GM23338 (cell line): ENCODE data around the gene DGKD. TPM values are rescaled to one million over a fixed set of nuclear protein-coding genes. Genes with fewer than 3 reads are reported as not detected.

Source experiments
- ATAC-seq: fragments of 200-7000 bp; cut with Tn5 transposase; 3 replicates; pipeline ENCODE4 v1.9.1; 2020
- DNase-seq: peaks from one replicate; pipeline ENCODE4 v3.0.0-alpha.2; 2015; ENCODE audit warnings: low spot score
- H2AFZ ChIP-seq: fragments of 200-600 bp; sonication (generic); 2 replicates; pipeline ENCODE4 v1.8.0; 2016; ENCODE audit warnings: antibody characterized with exemption, mild to moderate bottlenecking, moderate library complexity
- H3F3A ChIP-seq: fragments of 200-600 bp; sonication (generic); replicated peaks from 2 replicates; pipeline ENCODE4 v1.8.0; 2017; ENCODE audit warnings: antibody characterized with exemption, mixed run types, low read depth
- H3K27ac ChIP-seq: fragments of 200-600 bp; sonication (generic); 2 replicates; pipeline ENCODE4 v1.6.1; 2016; ENCODE audit warnings: low read depth
- H3K27me3 ChIP-seq: fragments of 200-600 bp; sonication (generic); 2 replicates; pipeline ENCODE4 v1.8.0; 2016; ENCODE audit warnings: mild to moderate bottlenecking, mixed run types, moderate library complexity; ENCODE audit not compliant: insufficient read depth
- H3K36me3 ChIP-seq: fragments of 200-600 bp; sonication (generic); 2 replicates; pipeline ENCODE4 v1.8.0; 2016; ENCODE audit warnings: mild to moderate bottlenecking; ENCODE audit not compliant: insufficient read depth
- H3K4me1 ChIP-seq: fragments of 200-600 bp; sonication (generic); 2 replicates; pipeline ENCODE4 v1.8.0; 2016; ENCODE audit warnings: mild to moderate bottlenecking, moderate library complexity; ENCODE audit not compliant: insufficient read depth
- H3K4me2 ChIP-seq: fragments of 200-600 bp; sonication (generic); 2 replicates; pipeline ENCODE4 v1.7.1; 2017; ENCODE audit warnings: mixed run types
- H3K4me3 ChIP-seq: fragments of 200-600 bp; sonication (generic); 2 replicates; pipeline ENCODE4 v1.6.1; 2016; ENCODE audit warnings: mixed run types
- H3K79me2 ChIP-seq: fragments of 200-600 bp; sonication (generic); replicated peaks from 2 replicates; pipeline ENCODE4 v1.8.0; 2017; ENCODE audit warnings: mild to moderate bottlenecking; ENCODE audit not compliant: insufficient read depth
- H3K9me2 ChIP-seq: fragments of 200-600 bp; sonication (generic); 2 replicates; pipeline ENCODE4 v1.8.0; 2017; ENCODE audit not compliant: insufficient read depth
- H4K20me1 ChIP-seq: fragments of 200-600 bp; sonication (generic); replicated peaks from 2 replicates; pipeline ENCODE4 v1.8.0; 2017; ENCODE audit warnings: mild to moderate bottlenecking; ENCODE audit not compliant: insufficient read depth
- H3K27ac Mint-ChIP-seq: 2 replicates; pipeline ENCODE4 v1.8.0; 2020; ENCODE audit warnings: inconsistent platforms, mild to moderate bottlenecking, moderate library complexity, mixed read lengths
- H3K27me3 Mint-ChIP-seq: 3 replicates; pipeline ENCODE4 v1.8.0; 2022; ENCODE audit warnings: low read depth, mild to moderate bottlenecking, moderate library complexity, mixed read lengths, inconsistent platforms; ENCODE audit not compliant: insufficient read depth, poor library complexity
- H3K36me3 Mint-ChIP-seq: 3 replicates; pipeline ENCODE4 v1.8.0; 2021; ENCODE audit warnings: low read depth, mild to moderate bottlenecking, inconsistent platforms, moderate library complexity, mixed read lengths
- H3K4me1 Mint-ChIP-seq: 3 replicates; pipeline ENCODE4 v1.8.0; 2020; ENCODE audit warnings: mild to moderate bottlenecking, inconsistent platforms, mixed read lengths
- H3K4me3 Mint-ChIP-seq: 3 replicates; pipeline ENCODE4 v1.8.0; 2021; ENCODE audit warnings: moderate library complexity, mild to moderate bottlenecking, inconsistent platforms, mixed read lengths
- H3K9me3 Mint-ChIP-seq: 3 replicates; pipeline ENCODE4 v1.8.0; 2020; ENCODE audit warnings: moderate library complexity, mild to moderate bottlenecking, inconsistent platforms, mixed read lengths
- CREB1 ChIP-seq: fragments of 250-450 bp; sonication (Bioruptor Pico); IDR thresholded peaks from 2 replicates; pipeline ENCODE4 v1.5.0; 2020; ENCODE audit warnings: low read depth, mild to moderate bottlenecking, moderate library complexity
- EZH2 ChIP-seq: fragments of 200-600 bp; sonication (generic); IDR thresholded peaks from one replicate; pipeline ENCODE4 v1.8.0; 2017; ENCODE audit warnings: antibody characterized with exemption, mild to moderate bottlenecking, low read depth; ENCODE audit not compliant: unreplicated experiment
- EZH2phosphoT487 ChIP-seq: fragments of 200-600 bp; sonication (generic); IDR thresholded peaks from one replicate; pipeline ENCODE4 v1.8.1; 2018; ENCODE audit warnings: antibody characterized with exemption; ENCODE audit not compliant: unreplicated experiment
- JUNB ChIP-seq: IDR thresholded peaks from one replicate; pipeline ENCODE4 v1.6.1; 2016; ENCODE audit warnings: antibody characterized with exemption; ENCODE audit not compliant: unreplicated experiment
- NANOG ChIP-seq: IDR thresholded peaks from 2 replicates; pipeline ENCODE4 v1.6.1; 2016; ENCODE audit warnings: antibody characterized with exemption, borderline replicate concordance
- POLR2AphosphoS5 ChIP-seq: IDR thresholded peaks from 2 replicates; pipeline ENCODE4 v1.6.1; 2016; ENCODE audit warnings: antibody characterized with exemption, low read depth
- REST ChIP-seq: IDR thresholded peaks from one replicate; pipeline ENCODE4 v1.6.1; 2018; ENCODE audit warnings: antibody characterized with exemption; ENCODE audit not compliant: unreplicated experiment
- STAT1 ChIP-seq: IDR thresholded peaks from one replicate; pipeline ENCODE4 v1.6.1; 2016; ENCODE audit warnings: antibody characterized with exemption; ENCODE audit not compliant: unreplicated experiment
- ZNF114 ChIP-seq: fragments of 250-450 bp; sonication (Bioruptor Pico); IDR thresholded peaks from 2 replicates; pipeline ENCODE4 v1.5.0; 2020; ENCODE audit warnings: mild to moderate bottlenecking, moderate library complexity
- ZNF331 ChIP-seq: fragments of 250-450 bp; sonication (Bioruptor Pico); IDR thresholded peaks from 2 replicates; pipeline ENCODE4 v1.5.0; 2020; ENCODE audit warnings: low read depth, mild to moderate bottlenecking, moderate library complexity
- polyA plus RNA-seq: library from polyadenylated mRNA; unstranded; fragments of >200 nt; fragmentation: Nextera tagmentation; extraction: Ambion mirVana; gene quantifications from 2 replicates; pipeline ENCODE4 v1.2.1, GENCODE V29; 2016
- total RNA-seq: library from RNA; depleted of rRNA; stranded (reverse); fragments of >200 nt; shearing (Covaris generic); gene quantifications from 2 replicates; pipeline ENCODE4 v1.2.3, GENCODE V29; 2014
- TF ChIP-seq, protein P1 (sequence below): fragments of 250-450 bp; sonication (Bioruptor Pico); IDR thresholded peaks from 2 replicates; pipeline ENCODE4 v1.5.0; 2020; ENCODE audit warnings: mild to moderate bottlenecking, moderate library complexity
- TF ChIP-seq, protein P2 (sequence below): IDR thresholded peaks from 2 replicates; pipeline ENCODE4 v1.6.1; 2016; ENCODE audit warnings: antibody characterized with exemption
- TF ChIP-seq, protein P3 (sequence below), 2 experiments: fragments of 200-600 bp in 1 of 2; sonication (generic) in 1 of 2; conservative IDR thresholded peaks; 2 replicates each; pipeline versions ENCODE4 v1.5.1 to v1.6.1; 2016 to 2017; ENCODE audit warnings: antibody characterized with exemption in 2 of 2, low read depth in 2 of 2, mild to moderate bottlenecking in 2 of 2, moderate library complexity in 1 of 2

DGKD gene
- total and polyA plus RNA-seq, 2 experiments from 2014 or later: 11.1 to 23.4 TPM

DNA sequence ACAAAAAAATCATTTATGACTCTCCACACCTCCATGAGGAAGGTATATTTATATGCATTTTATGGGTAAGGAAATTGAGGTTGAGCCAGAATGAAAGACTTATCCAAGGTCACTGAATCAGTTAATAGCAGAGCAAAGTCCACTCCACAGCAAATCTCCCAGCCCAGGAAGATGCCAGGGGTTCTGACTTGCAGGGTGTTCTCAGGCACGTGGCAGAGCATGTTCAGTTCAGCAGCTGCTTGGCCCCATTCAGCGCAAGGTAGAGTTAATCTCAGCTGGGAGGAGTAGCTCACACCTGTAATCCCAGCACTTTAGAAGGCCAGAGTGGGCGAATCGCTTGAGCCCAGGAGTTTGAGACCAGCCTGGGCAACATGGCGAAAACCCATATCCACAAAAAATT, 17.8 kb upstream of the DGKD start:
- ATAC-seq (no peak), DNase-seq (no peak)
- Histone ChIP-seq H2AFZ (no peak overlapping the region), H3K9me2 (peaks cover 2% of the 10 kb centered on the region; the same call in 1 of the 2 replicates), H3F3A (no peaks in the 10 kb centered on the region), H3K4me1 (no peaks in the 10 kb centered on the region), H3K36me3 (no peaks in the 10 kb centered on the region), H3K4me2 (no peak overlapping the region), H3K79me2 (no peaks in the 10 kb centered on the region), H3K4me3 (no peak overlapping the region), H3K27ac (no peak overlapping the region), H4K20me1 (no peaks in the 10 kb centered on the region), H3K27me3 (no peaks in the 10 kb centered on the region)
- Mint-ChIP-seq H3K36me3 (no peaks in the 10 kb centered on the region), H3K9me3 (no peaks in the 10 kb centered on the region), H3K27me3 (peaks cover 6% of the 10 kb centered on the region), H3K4me1 (no peaks in the 10 kb centered on the region; the same call in 2 of the 3 replicates), H3K27ac (no peak overlapping the region), H3K4me3 (no peak overlapping the region)
- TF ChIP-seq EZH2 (no peak), JUNB (no peak), STAT1 (no peak), CREB1 (CRISPR knock-in tag) (no peak), REST (no peak), NANOG (no peak), EZH2phosphoT487 (no peak), ZNF331 (no peak), POLR2AphosphoS5 (no peak), ZNF114 (no peak)
- TF ChIP-seq, protein P1, sequence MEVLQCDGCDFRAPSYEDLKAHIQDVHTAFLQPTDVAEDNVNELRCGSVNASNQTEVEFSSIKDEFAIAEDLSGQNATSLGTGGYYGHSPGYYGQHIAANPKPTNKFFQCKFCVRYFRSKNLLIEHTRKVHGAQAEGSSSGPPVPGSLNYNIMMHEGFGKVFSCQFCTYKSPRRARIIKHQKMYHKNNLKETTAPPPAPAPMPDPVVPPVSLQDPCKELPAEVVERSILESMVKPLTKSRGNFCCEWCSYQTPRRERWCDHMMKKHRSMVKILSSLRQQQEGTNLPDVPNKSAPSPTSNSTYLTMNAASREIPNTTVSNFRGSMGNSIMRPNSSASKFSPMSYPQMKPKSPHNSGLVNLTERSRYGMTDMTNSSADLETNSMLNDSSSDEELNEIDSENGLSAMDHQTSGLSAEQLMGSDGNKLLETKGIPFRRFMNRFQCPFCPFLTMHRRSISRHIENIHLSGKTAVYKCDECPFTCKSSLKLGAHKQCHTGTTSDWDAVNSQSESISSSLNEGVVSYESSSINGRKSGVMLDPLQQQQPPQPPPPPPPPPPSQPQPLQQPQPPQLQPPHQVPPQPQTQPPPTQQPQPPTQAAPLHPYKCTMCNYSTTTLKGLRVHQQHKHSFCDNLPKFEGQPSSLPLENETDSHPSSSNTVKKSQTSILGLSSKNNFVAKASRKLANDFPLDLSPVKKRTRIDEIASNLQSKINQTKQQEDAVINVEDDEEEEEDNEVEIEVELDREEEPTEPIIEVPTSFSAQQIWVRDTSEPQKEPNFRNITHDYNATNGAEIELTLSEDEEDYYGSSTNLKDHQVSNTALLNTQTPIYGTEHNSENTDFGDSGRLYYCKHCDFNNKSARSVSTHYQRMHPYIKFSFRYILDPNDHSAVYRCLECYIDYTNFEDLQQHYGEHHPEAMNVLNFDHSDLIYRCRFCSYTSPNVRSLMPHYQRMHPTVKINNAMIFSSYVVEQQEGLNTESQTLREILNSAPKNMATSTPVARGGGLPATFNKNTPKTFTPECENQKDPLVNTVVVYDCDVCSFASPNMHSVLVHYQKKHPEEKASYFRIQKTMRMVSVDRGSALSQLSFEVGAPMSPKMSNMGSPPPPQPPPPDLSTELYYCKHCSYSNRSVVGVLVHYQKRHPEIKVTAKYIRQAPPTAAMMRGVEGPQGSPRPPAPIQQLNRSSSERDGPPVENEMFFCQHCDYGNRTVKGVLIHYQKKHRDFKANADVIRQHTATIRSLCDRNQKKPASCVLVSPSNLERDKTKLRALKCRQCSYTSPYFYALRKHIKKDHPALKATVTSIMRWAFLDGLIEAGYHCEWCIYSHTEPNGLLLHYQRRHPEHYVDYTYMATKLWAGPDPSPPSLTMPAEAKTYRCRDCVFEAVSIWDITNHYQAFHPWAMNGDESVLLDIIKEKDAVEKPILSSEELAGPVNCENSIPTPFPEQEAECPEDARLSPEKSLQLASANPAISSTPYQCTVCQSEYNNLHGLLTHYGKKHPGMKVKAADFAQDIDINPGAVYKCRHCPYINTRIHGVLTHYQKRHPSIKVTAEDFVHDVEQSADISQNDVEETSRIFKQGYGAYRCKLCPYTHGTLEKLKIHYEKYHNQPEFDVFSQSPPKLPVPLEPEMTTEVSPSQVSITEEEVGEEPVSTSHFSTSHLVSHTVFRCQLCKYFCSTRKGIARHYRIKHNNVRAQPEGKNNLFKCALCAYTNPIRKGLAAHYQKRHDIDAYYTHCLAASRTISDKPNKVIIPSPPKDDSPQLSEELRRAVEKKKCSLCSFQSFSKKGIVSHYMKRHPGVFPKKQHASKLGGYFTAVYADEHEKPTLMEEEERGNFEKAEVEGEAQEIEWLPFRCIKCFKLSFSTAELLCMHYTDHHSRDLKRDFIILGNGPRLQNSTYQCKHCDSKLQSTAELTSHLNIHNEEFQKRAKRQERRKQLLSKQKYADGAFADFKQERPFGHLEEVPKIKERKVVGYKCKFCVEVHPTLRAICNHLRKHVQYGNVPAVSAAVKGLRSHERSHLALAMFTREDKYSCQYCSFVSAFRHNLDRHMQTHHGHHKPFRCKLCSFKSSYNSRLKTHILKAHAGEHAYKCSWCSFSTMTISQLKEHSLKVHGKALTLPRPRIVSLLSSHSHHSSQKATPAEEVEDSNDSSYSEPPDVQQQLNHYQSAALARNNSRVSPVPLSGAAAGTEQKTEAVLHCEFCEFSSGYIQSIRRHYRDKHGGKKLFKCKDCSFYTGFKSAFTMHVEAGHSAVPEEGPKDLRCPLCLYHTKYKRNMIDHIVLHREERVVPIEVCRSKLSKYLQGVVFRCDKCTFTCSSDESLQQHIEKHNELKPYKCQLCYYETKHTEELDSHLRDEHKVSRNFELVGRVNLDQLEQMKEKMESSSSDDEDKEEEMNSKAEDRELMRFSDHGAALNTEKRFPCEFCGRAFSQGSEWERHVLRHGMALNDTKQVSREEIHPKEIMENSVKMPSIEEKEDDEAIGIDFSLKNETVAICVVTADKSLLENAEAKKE (CRISPR knock-in tag): no peak
- TF ChIP-seq, protein P2, sequence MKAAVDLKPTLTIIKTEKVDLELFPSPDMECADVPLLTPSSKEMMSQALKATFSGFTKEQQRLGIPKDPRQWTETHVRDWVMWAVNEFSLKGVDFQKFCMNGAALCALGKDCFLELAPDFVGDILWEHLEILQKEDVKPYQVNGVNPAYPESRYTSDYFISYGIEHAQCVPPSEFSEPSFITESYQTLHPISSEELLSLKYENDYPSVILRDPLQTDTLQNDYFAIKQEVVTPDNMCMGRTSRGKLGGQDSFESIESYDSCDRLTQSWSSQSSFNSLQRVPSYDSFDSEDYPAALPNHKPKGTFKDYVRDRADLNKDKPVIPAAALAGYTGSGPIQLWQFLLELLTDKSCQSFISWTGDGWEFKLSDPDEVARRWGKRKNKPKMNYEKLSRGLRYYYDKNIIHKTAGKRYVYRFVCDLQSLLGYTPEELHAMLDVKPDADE: no peak
- TF ChIP-seq, protein P3, sequence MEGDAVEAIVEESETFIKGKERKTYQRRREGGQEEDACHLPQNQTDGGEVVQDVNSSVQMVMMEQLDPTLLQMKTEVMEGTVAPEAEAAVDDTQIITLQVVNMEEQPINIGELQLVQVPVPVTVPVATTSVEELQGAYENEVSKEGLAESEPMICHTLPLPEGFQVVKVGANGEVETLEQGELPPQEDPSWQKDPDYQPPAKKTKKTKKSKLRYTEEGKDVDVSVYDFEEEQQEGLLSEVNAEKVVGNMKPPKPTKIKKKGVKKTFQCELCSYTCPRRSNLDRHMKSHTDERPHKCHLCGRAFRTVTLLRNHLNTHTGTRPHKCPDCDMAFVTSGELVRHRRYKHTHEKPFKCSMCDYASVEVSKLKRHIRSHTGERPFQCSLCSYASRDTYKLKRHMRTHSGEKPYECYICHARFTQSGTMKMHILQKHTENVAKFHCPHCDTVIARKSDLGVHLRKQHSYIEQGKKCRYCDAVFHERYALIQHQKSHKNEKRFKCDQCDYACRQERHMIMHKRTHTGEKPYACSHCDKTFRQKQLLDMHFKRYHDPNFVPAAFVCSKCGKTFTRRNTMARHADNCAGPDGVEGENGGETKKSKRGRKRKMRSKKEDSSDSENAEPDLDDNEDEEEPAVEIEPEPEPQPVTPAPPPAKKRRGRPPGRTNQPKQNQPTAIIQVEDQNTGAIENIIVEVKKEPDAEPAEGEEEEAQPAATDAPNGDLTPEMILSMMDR (conservative IDR thresholded peaks at IDR 0.05; ENCODE audit: low read depth in 2 of 2): no peak
